H7 (cell line): Measurements from ENCODE around the gene SNED1. TPM values are rescaled to one million over a fixed set of nuclear protein-coding genes. Genes with fewer than 3 reads are reported as not detected.
"Not testable (repeated sequence)": the region's sequence is repeated elsewhere in the genome, so short reads cannot be mapped to it uniquely, and the experiment has no call there.

Experiments
- DNase-seq: peaks from one replicate; pipeline ENCODE4 v3.0.0; 2012
- H3K27me3 ChIP-seq: 2 replicates; pipeline ENCODE4 v1.6.0; 2011; ENCODE audit warnings: mild to moderate bottlenecking, low read length; ENCODE audit not compliant: control insufficient read depth, insufficient read depth
- H3K36me3 ChIP-seq: replicated peaks from 2 replicates; pipeline ENCODE4 v1.5.1; 2011; ENCODE audit warnings: low read length; ENCODE audit not compliant: control insufficient read depth, insufficient read depth
- H3K4me3 ChIP-seq: 2 replicates; pipeline ENCODE4 v1.5.1; 2011; ENCODE audit warnings: low read depth, mild to moderate bottlenecking, control low read depth, low read length, moderate library complexity; ENCODE audit not compliant: insufficient read depth
- total RNA-seq: library from RNA; depleted of rRNA; stranded (reverse); fragments of >200 nt; shearing (Covaris generic); gene quantifications from 2 replicates; pipeline ENCODE4 v1.2.3, GENCODE V29; 2014

SNED1 gene
- total RNA-seq, 1 experiment from 2014 or later = 0.52 TPM

GRCh38 chr2:240965296-240965904 lies 33.0 kb upstream of the SNED1 start:
- H3K27me3 ChIP-seq = no peaks in the 10 kb centered on the region
- H3K36me3 ChIP-seq = no peaks in the 10 kb centered on the region
- H3K4me3 ChIP-seq = no peak overlapping the region
- DNase-seq = peak; percentile 64

GRCh38 chr2:240965905-240966456 lies 32.4 kb upstream of the SNED1 start:
- H3K4me3 ChIP-seq = no peak overlapping the region
- no peaks in the 10 kb centered on the region for H3K36me3 ChIP-seq
- DNase-seq = peak; percentile 62
- H3K27me3 ChIP-seq = no peaks in the 10 kb centered on the region

GRCh38 chr2:240966457-240966905 lies 31.9 kb upstream of the SNED1 start:
- DNase-seq = peak; percentile 60
- H3K27me3 ChIP-seq = no peaks in the 10 kb centered on the region
- no peak overlapping the region for H3K4me3 ChIP-seq
- H3K36me3 ChIP-seq = no peaks in the 10 kb centered on the region

- no peaks in the 10 kb centered on the region for H3K36me3 ChIP-seq
- no peak overlapping the region for H3K4me3 ChIP-seq
- peak; percentile 83 for DNase-seq
- H3K27me3 ChIP-seq = no peaks in the 10 kb centered on the region
Observed at GRCh38 chr2:240966906-240967680, 31.3 kb upstream of the SNED1 start.

- no peaks in the 10 kb centered on the region for H3K27me3 ChIP-seq
- no peak overlapping the region for H3K4me3 ChIP-seq
- H3K36me3 ChIP-seq = no peaks in the 10 kb centered on the region
- peak; percentile 59 for DNase-seq
Observed at GRCh38 chr2:240967681-240968621, 30.5 kb upstream of the SNED1 start.

GRCh38 chr2:240968731-240969624 lies 29.4 kb upstream of the SNED1 start:
- H3K36me3 ChIP-seq = no peaks in the 10 kb centered on the region
- peak; percentile 85 for DNase-seq
- H3K27me3 ChIP-seq = no peaks in the 10 kb centered on the region
- no peak overlapping the region for H3K4me3 ChIP-seq

- Histone ChIP-seq H3K36me3 (no peaks in the 10 kb centered on the region), H3K4me3 (no peak overlapping the region), H3K27me3 (no peaks in the 10 kb centered on the region)
- no peak for DNase-seq
Observed at GRCh38 chr2:240970104-240970503, 28.3 kb upstream of the SNED1 start.

- DNase-seq = no peak
- no peak overlapping the region for H3K4me3 ChIP-seq
- H3K27me3 ChIP-seq = no peaks in the 10 kb centered on the region
- no peaks in the 10 kb centered on the region for H3K36me3 ChIP-seq
Observed at GRCh38 chr2:240970816-240971215, 27.6 kb upstream of the SNED1 start.

GRCh38 chr2:240972201-240972600 lies 26.2 kb upstream of the SNED1 start:
- H3K36me3 ChIP-seq = no peaks in the 10 kb centered on the region
- DNase-seq = no peak
- no peaks in the 10 kb centered on the region for H3K27me3 ChIP-seq
- no peak overlapping the region for H3K4me3 ChIP-seq

- DNase-seq = no peak
- Histone ChIP-seq H3K4me3 (no peak overlapping the region), H3K27me3 (no peaks in the 10 kb centered on the region), H3K36me3 (no peaks in the 10 kb centered on the region)
Observed at GRCh38 chr2:240972636-240973521, 25.5 kb upstream of the SNED1 start.

- H3K27me3 ChIP-seq = no peaks in the 10 kb centered on the region
- H3K36me3 ChIP-seq = no peaks in the 10 kb centered on the region
- no peak overlapping the region for H3K4me3 ChIP-seq
- DNase-seq = no peak
Observed at GRCh38 chr2:240974771-240975572, 23.4 kb upstream of the SNED1 start.

- not testable (repeated sequence) for DNase-seq, H3K4me3 ChIP-seq, H3K36me3 ChIP-seq, H3K27me3 ChIP-seq
Observed at GRCh38 chr2:240975903-240976302, 22.5 kb upstream of the SNED1 start.
